HG02678 (cell line): Measurements from ENCODE around the gene NOC3L.
"Not testable (repeated sequence)": the region's sequence is repeated elsewhere in the genome, so short reads cannot be mapped to it uniquely, and the experiment has no call there.

ENCODE experiments used
- ATAC-seq: cut with Tn5 transposase; IDR thresholded peaks from one replicate; pipeline ENCODE4 v1.9.1; 2021; ENCODE audit warnings: mild to moderate bottlenecking, moderate library complexity; ENCODE audit not compliant: unreplicated experiment

The NOC3L gene

GRCh38 chr10:94362360-94363250 is at the start of gene NOC3L:
TSS of gene NOC3L (minus strand) at chr10:94362939. CDS start at chr10:94362838, 101 bp downstream.
- peak; percentile 99 for ATAC-seq

- ATAC-seq: no peak
These were observed 49.7 kb upstream of the NOC3L start for GRCh38 chr10:94412449-94412848.

- no peak for ATAC-seq
These were observed 48.6 kb upstream of the NOC3L start for GRCh38 chr10:94411304-94411703.

- no peak for ATAC-seq
These were observed 46.4 kb upstream of the NOC3L start for GRCh38 chr10:94409021-94409657.

- no peak for ATAC-seq
These were observed 44.9 kb upstream of the NOC3L start for GRCh38 chr10:94407668-94408067.

- ATAC-seq: no peak
These were observed 42.7 kb upstream of the NOC3L start for GRCh38 chr10:94405406-94405805.

- ATAC-seq: peak; percentile 57
These were observed 40.9 kb upstream of the NOC3L start for GRCh38 chr10:94403380-94404213.

- ATAC-seq: peak; percentile 26
These were observed 40.2 kb upstream of the NOC3L start for GRCh38 chr10:94402843-94403379.

- ATAC-seq: peak; percentile 73
These were observed 39.6 kb upstream of the NOC3L start, which contains the start of gene TBC1D12 for GRCh38 chr10:94402204-94402842. TSS of gene TBC1D12 (plus strand) at chr10:94402541. CDS start at chr10:94402614, 73 bp downstream.

- ATAC-seq: no peak
These were observed 36.0 kb upstream of the NOC3L start for GRCh38 chr10:94398762-94399161.

GRCh38 chr10:94397549-94398370 is 35.0 kb upstream of the NOC3L start:
- no peak for ATAC-seq

GRCh38 chr10:94392117-94392516 is 29.4 kb upstream of the NOC3L start:
- ATAC-seq: not testable (repeated sequence)

- ATAC-seq: not testable (repeated sequence)
These were observed 23.0 kb upstream of the NOC3L start for GRCh38 chr10:94385733-94386132.

GRCh38 chr10:94383530-94383929 is 20.8 kb upstream of the NOC3L start:
- ATAC-seq: no peak

GRCh38 chr10:94376865-94377264 is 14.1 kb upstream of the NOC3L start:
- no peak for ATAC-seq

- ATAC-seq: no peak
These were observed 12.6 kb upstream of the NOC3L start for GRCh38 chr10:94375374-94375773.

- no peak for ATAC-seq
These were observed 7.8 kb upstream of the NOC3L start for GRCh38 chr10:94370501-94370900.

GRCh38 chr10:94366382-94366781 is 3.6 kb upstream of the NOC3L start:
- no peak for ATAC-seq

GRCh38 chr10:94364482-94364881 is 1.7 kb upstream of the NOC3L start:
- no peak for ATAC-seq

- no peak for ATAC-seq
These were observed 469 bp upstream of the NOC3L start for GRCh38 chr10:94363251-94363565.
